ENCODE measurements around the gene CHN1. TPM values are rescaled to one million over a fixed set of nuclear protein-coding genes. Genes with fewer than 3 reads are reported as not detected.

CHN1 gene
- total RNA-seq, 1 experiment from 2014 or later = 0.37 TPM

GRCh38 chr2:174794851-174795374, 210.3 kb downstream of the CHN1 start:
- H3K9ac ChIP-seq (ENCODE audit: low read length) = no peak overlapping the region
- DNase-seq = no peak
- H4K20me1 ChIP-seq (ENCODE audit: insufficient read depth, low read depth, low read length) = no peaks in the 10 kb centered on the region
- no peaks in the 10 kb centered on the region for H3K79me2 ChIP-seq (ENCODE audit: low read length)
- no peaks in the 10 kb centered on the region for H3K9me2 ChIP-seq (replicated peaks; ENCODE audit: insufficient read depth, low read length)
- no peaks in the 10 kb centered on the region for H3K9me3 ChIP-seq (ENCODE audit: low read length)
- H3K27ac ChIP-seq (ENCODE audit: low read length) = no peak overlapping the region
- H2AFZ ChIP-seq (ENCODE audit: low read length) = no peak overlapping the region
- no peak overlapping the region for H3K4me3 ChIP-seq (ENCODE audit: low read length)
- no peaks in the 10 kb centered on the region for H3K27me3 ChIP-seq (ENCODE audit: low read length)
- no peak overlapping the region for H3K4me2 ChIP-seq (ENCODE audit: low read depth, low read length, poor library complexity, severe bottlenecking)
- no peaks in the 10 kb centered on the region for H3K36me3 ChIP-seq (ENCODE audit: insufficient read depth, low read length)
- no peaks in the 10 kb centered on the region for H3K4me1 ChIP-seq (ENCODE audit: low read length)

GRCh38 chr2:174792309-174793025, 212.7 kb downstream of the CHN1 start:
- Histone ChIP-seq H3K4me2 (ENCODE audit: low read depth, low read length, poor library complexity, severe bottlenecking) (no peak overlapping the region), H3K9ac (ENCODE audit: low read length) (no peak overlapping the region), H3K4me1 (ENCODE audit: low read length) (no peaks in the 10 kb centered on the region), H3K79me2 (ENCODE audit: low read length) (no peaks in the 10 kb centered on the region), H3K36me3 (ENCODE audit: insufficient read depth, low read length) (no peaks in the 10 kb centered on the region), H3K9me3 (ENCODE audit: low read length) (no peaks in the 10 kb centered on the region), H3K27me3 (ENCODE audit: low read length) (no peaks in the 10 kb centered on the region), H3K4me3 (ENCODE audit: low read length) (no peak overlapping the region), H4K20me1 (ENCODE audit: insufficient read depth, low read depth, low read length) (no peaks in the 10 kb centered on the region), H3K9me2 (replicated peaks; ENCODE audit: insufficient read depth, low read length) (no peaks in the 10 kb centered on the region), H2AFZ (ENCODE audit: low read length) (no peak overlapping the region), H3K27ac (ENCODE audit: low read length) (no peak overlapping the region)
- DNase-seq = no peak

- Histone ChIP-seq H3K4me1 (ENCODE audit: low read length) (no peaks in the 10 kb centered on the region), H3K36me3 (ENCODE audit: insufficient read depth, low read length) (no peaks in the 10 kb centered on the region), H3K4me3 (ENCODE audit: low read length) (no peak overlapping the region), H3K4me2 (ENCODE audit: low read depth, low read length, poor library complexity, severe bottlenecking) (no peak overlapping the region), H3K27me3 (ENCODE audit: low read length) (no peaks in the 10 kb centered on the region), H3K79me2 (ENCODE audit: low read length) (no peaks in the 10 kb centered on the region), H3K9me3 (ENCODE audit: low read length) (no peaks in the 10 kb centered on the region), H2AFZ (ENCODE audit: low read length) (no peak overlapping the region), H3K27ac (ENCODE audit: low read length) (no peak overlapping the region), H3K9me2 (replicated peaks; ENCODE audit: insufficient read depth, low read length) (no peaks in the 10 kb centered on the region), H4K20me1 (ENCODE audit: insufficient read depth, low read depth, low read length) (no peaks in the 10 kb centered on the region), H3K9ac (ENCODE audit: low read length) (no peak overlapping the region)
- no peak for DNase-seq
Observed at GRCh38 chr2:174791746-174792280, 213.4 kb downstream of the CHN1 start.

GRCh38 chr2:174791020-174791419, 214.2 kb downstream of the CHN1 start:
- Histone ChIP-seq H3K79me2 (ENCODE audit: low read length) (no peaks in the 10 kb centered on the region), H3K4me2 (ENCODE audit: low read depth, low read length, poor library complexity, severe bottlenecking) (no peak overlapping the region), H3K4me3 (ENCODE audit: low read length) (no peak overlapping the region), H3K27me3 (ENCODE audit: low read length) (no peaks in the 10 kb centered on the region), H3K9me2 (replicated peaks; ENCODE audit: insufficient read depth, low read length) (no peaks in the 10 kb centered on the region), H3K36me3 (ENCODE audit: insufficient read depth, low read length) (no peaks in the 10 kb centered on the region), H3K27ac (ENCODE audit: low read length) (no peak overlapping the region), H4K20me1 (ENCODE audit: insufficient read depth, low read depth, low read length) (no peaks in the 10 kb centered on the region), H3K4me1 (ENCODE audit: low read length) (no peaks in the 10 kb centered on the region), H3K9ac (ENCODE audit: low read length) (no peak overlapping the region), H2AFZ (ENCODE audit: low read length) (no peak overlapping the region), H3K9me3 (ENCODE audit: low read length) (no peaks in the 10 kb centered on the region)
- no peak for DNase-seq

- DNase-seq = no peak
- H3K9ac ChIP-seq (ENCODE audit: low read length) = no peak overlapping the region
- H3K9me2 ChIP-seq (replicated peaks; ENCODE audit: insufficient read depth, low read length) = no peaks in the 10 kb centered on the region
- H3K36me3 ChIP-seq (ENCODE audit: insufficient read depth, low read length) = no peaks in the 10 kb centered on the region
- H3K4me2 ChIP-seq (ENCODE audit: low read depth, low read length, poor library complexity, severe bottlenecking) = no peak overlapping the region
- H3K79me2 ChIP-seq (ENCODE audit: low read length) = no peaks in the 10 kb centered on the region
- no peaks in the 10 kb centered on the region for H3K4me1 ChIP-seq (ENCODE audit: low read length)
- no peak overlapping the region for H2AFZ ChIP-seq (ENCODE audit: low read length)
- H3K9me3 ChIP-seq (ENCODE audit: low read length) = no peaks in the 10 kb centered on the region
- no peaks in the 10 kb centered on the region for H4K20me1 ChIP-seq (ENCODE audit: insufficient read depth, low read depth, low read length)
- H3K27me3 ChIP-seq (ENCODE audit: low read length) = no peaks in the 10 kb centered on the region
- H3K27ac ChIP-seq (ENCODE audit: low read length) = no peak overlapping the region
- no peak overlapping the region for H3K4me3 ChIP-seq (ENCODE audit: low read length)
Observed at GRCh38 chr2:174789001-174789400, 216.2 kb downstream of the CHN1 start.

- no peak overlapping the region for H3K4me2 ChIP-seq (ENCODE audit: low read depth, low read length, poor library complexity, severe bottlenecking)
Observed at GRCh38 chr2:174788291-174788929, 216.8 kb downstream of the CHN1 start.

GRCh38 chr2:174787487-174788205, 217.5 kb downstream of the CHN1 start:
- no peak overlapping the region for H3K9ac ChIP-seq (ENCODE audit: low read length)
- no peak overlapping the region for H3K4me2 ChIP-seq (ENCODE audit: low read depth, low read length, poor library complexity, severe bottlenecking)
- DNase-seq = no peak
- H2AFZ ChIP-seq (ENCODE audit: low read length) = no peak overlapping the region; the same call in 1 of the 2 replicates
- H4K20me1 ChIP-seq (ENCODE audit: insufficient read depth, low read depth, low read length) = no peaks in the 10 kb centered on the region
- H3K79me2 ChIP-seq (ENCODE audit: low read length) = no peaks in the 10 kb centered on the region
- H3K9me3 ChIP-seq (ENCODE audit: low read length) = no peaks in the 10 kb centered on the region
- H3K4me3 ChIP-seq (ENCODE audit: low read length) = no peak overlapping the region
- H3K9me2 ChIP-seq (replicated peaks; ENCODE audit: insufficient read depth, low read length) = no peaks in the 10 kb centered on the region
- no peaks in the 10 kb centered on the region for H3K4me1 ChIP-seq (ENCODE audit: low read length)
- H3K27ac ChIP-seq (ENCODE audit: low read length) = no peak overlapping the region
- H3K27me3 ChIP-seq (ENCODE audit: low read length) = no peaks in the 10 kb centered on the region
- no peaks in the 10 kb centered on the region for H3K36me3 ChIP-seq (ENCODE audit: insufficient read depth, low read length)

More at GRCh38 chr2:174788291-174788929, 216.8 kb downstream of the CHN1 start:
- Histone ChIP-seq H3K9ac (ENCODE audit: low read length) (no peak overlapping the region), H3K9me2 (replicated peaks; ENCODE audit: insufficient read depth, low read length) (no peaks in the 10 kb centered on the region), H3K27me3 (ENCODE audit: low read length) (no peaks in the 10 kb centered on the region), H3K27ac (ENCODE audit: low read length) (no peak overlapping the region), H3K4me3 (ENCODE audit: low read length) (no peak overlapping the region), H2AFZ (ENCODE audit: low read length) (no peak overlapping the region; the same call in 1 of the 2 replicates), H3K9me3 (ENCODE audit: low read length) (no peaks in the 10 kb centered on the region), H3K79me2 (ENCODE audit: low read length) (no peaks in the 10 kb centered on the region), H3K36me3 (ENCODE audit: insufficient read depth, low read length) (no peaks in the 10 kb centered on the region), H4K20me1 (ENCODE audit: insufficient read depth, low read depth, low read length) (no peaks in the 10 kb centered on the region), H3K4me1 (ENCODE audit: low read length) (no peaks in the 10 kb centered on the region)
- peak; percentile 44 for DNase-seq

Data from Karpas-422 (cell line).